ENCODE results near the gene METTL15.

- no peak for TF ChIP-seq POLR2A (IDR thresholded peaks at IDR 0.05; ENCODE audit: low read depth, low read length)
- TF ChIP-seq TAF1 (IDR thresholded peaks at IDR 0.05; ENCODE audit: borderline replicate concordance, low read depth, low read length) = no peak
These were observed 918 bp upstream of the METTL15 start for GRCh38 chr11:28107191-28107749.

Data from GM12892 (cell line).